Left ventricle myocardium superior (tissue), 1 donor: ENCODE data around the gene SELENOP. TPM values are rescaled to one million over a fixed set of nuclear protein-coding genes. Genes with fewer than 3 reads are reported as not detected.
"Not testable (repeated sequence)": the region's sequence is repeated elsewhere in the genome, so short reads cannot be mapped to it uniquely, and the experiment has no call there.

Experiments used
- ATAC-seq: fragments of 200-7000 bp; cut with Tn5 transposase; one replicate; pipeline ENCODE4 v1.9.1; 2020; ENCODE audit warnings: mild to moderate bottlenecking, moderate library complexity
- DNase-seq: peaks from one replicate; pipeline ENCODE4 v3.0.0-alpha.2; 2020
- intact Hi-C: fragments of 100-400 bp; cut with micrococcal nuclease; formaldehyde crosslinking; loops from one replicate; pipeline ENCODE4 v1.11.0; 2022
- long read RNA-seq: library from polyadenylated mRNA; unstranded; transcript quantifications from one replicate; pipeline ENCODE4 v2.0.0, GENCODE V29; 2021
- total RNA-seq: library from RNA; stranded (reverse); fragmentation: NEBNext Ultra II Directional; extraction: Animal tissue kit (Norgen Biotek cat#: 25700); gene quantifications from one replicate; pipeline ENCODE4 v1.2.1, GENCODE V29; 2021
- donor health status: DM: no; HTN: yes; CAD: no; lungs with severe emphysema.

Gene SELENOP, protein sequence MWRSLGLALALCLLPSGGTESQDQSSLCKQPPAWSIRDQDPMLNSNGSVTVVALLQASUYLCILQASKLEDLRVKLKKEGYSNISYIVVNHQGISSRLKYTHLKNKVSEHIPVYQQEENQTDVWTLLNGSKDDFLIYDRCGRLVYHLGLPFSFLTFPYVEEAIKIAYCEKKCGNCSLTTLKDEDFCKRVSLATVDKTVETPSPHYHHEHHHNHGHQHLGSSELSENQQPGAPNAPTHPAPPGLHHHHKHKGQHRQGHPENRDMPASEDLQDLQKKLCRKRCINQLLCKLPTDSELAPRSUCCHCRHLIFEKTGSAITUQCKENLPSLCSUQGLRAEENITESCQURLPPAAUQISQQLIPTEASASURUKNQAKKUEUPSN
- 297 TPM for total RNA-seq
- long read RNA-seq, transcript SELENOP-208 (6 exons, 787 nt): minor isoform, 6 of 462 reads
- long read RNA-seq, transcript SELENOP-202 (3 exons, 799 nt): minor isoform, 22 of 462 reads
- long read RNA-seq, transcript SELENOP-214 (5 exons, 2,243 nt): major isoform, 405 of 462 reads
- long read RNA-seq, partial matches to known transcripts: 5 of 462 reads
- long read RNA-seq, other reads (novel, unspliced or antisense): 22 of 462 reads

DNA sequence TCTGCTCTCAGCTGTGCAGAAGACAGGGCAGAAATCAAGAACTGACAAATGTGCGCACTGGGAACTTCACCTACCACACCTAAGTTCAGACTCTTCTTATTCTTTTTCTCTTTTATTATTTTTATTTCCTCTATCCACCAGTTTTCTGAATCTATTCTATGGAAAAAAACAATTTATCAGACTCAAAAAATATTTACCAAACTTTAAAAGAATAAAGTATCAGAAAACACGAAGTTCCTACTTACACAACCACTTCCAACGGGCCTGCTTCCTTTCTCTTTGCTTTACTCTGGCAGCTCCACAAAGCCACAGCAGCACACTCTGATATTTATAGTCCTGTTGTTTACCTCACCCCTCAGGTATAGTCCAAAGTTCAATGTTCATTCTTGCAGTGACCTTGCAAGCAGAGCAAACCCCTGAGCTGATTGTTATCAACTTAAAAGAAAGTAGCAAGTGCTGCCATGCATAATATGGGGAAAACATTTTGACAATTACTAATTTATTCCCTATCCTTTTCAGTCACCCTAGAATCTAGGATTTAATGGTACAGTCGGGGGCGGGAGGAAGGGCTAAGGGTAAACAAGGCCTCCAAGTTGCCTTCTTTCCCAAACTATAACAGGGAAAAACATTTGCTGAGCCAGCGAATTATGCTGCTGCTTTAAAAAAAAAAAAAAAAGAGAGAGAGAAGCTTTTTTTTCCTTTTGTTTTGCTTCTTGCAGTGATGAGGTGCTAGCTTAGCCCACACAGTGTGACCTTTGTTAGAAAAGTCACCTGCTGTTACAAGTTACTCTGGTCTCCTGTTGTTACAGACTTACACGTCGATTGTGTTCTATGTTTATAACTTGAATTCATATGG lies at the start of gene SELENOP:
SELENOP (minus strand) TSS at position 302 of the 856 bp plus-strand sequence. CDS start 3,539 bp downstream, outside the sequence.
- DNase-seq: peak; percentile 57
- intact Hi-C loops: no loop called here

DNA sequence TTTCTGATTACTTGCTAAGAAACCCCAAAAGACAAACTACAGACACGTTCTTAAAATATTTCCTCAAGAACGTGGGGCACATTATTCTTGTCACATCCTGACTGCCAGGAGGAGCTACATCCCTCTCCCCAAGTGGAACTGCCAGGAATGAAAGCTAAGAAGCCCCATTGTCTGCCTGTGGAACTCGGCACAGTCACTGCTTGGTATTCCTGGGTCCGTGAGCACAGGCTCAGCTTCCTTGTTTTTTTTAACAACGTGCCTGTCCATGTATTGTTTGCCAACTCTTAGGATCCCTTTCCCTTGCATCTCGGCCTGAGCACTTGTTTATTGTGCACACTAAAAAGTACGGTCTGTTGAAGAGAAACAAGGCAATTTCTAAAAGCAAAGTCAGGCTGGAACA lies 47.0 kb upstream of the SELENOP start:
- intact Hi-C loops: no loop called here
- no peak for DNase-seq
- peak; percentile 63 for ATAC-seq

More for the DNA sequence above, at the start of gene SELENOP:
- peak; percentile 97 for ATAC-seq

DNA sequence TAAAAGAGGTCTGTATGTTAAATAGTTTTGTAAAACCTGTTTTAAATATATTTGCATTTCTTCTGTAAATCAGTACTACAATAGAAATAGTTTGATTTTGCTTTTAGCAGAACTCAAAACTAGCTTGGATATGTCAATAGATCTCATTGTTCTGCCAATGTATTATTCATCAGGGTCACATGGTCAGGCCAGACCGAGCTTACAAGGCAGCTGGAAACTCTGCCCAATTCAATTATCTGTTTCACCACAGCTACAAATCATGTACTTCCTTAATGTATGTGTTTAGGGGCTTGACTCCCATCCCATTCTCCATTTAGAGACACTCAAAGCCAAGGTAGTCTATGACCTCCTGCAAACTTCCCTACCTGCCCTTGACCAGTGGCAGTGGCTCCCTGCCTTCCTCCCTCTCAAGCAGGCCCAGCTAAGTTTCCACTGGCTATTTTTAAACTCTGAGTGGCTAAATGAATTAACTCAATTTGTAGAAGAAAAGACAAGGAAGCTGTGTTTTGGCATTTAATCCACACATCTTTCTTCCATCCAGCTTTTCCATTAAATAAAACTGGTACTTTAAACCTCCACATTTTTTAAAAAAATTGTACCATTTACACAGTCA lies 46.4 kb upstream of the SELENOP start:
- peak; percentile 35 for DNase-seq
- intact Hi-C loops: no loop called here
- ATAC-seq: peak; percentile 90

DNA sequence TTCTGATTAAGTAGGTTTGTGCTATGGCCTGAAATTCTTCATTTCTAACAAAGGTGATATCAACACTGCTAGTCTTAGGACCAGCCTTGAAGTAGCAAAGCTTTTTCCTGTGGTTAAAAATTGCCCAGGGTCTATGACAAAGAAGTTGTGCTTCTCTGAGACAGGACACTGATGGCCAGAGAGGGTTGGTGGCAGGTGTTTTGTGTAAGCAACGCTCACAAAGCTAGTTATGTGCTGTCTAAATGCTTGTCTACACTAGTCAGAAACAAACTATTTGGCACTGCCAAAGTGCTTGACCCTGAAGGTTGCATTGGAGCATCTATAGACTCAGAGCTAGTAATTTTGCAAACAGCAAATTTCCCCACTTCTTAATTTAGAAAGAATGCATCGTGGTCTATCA lies 44.1 kb upstream of the SELENOP start:
- DNase-seq: no peak

DNA sequence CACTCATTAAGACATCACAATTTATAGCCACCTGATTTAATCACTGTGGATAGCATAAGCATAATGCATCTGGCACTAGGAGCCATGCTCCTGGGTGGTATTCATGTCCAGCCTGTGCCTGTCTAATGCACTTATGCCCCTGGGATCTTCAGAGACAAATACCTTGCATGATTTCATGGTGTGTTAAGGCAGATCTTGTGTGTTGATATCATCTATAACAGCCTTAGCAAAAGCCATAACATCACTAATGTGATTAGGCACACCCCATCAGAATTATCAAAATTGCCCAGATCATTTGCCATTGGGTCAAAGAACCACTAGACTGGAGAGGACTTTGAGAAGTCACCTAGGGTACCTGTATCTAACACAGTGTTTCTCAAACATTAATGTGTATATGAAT lies 43.7 kb upstream of the SELENOP start:
- intact Hi-C loops: no loop called here
- DNase-seq: no peak
- no peak for ATAC-seq

More for the DNA sequence above, 44.1 kb upstream of the SELENOP start:
- intact Hi-C loops: no loop called here
- peak; percentile 36 for ATAC-seq

DNA sequence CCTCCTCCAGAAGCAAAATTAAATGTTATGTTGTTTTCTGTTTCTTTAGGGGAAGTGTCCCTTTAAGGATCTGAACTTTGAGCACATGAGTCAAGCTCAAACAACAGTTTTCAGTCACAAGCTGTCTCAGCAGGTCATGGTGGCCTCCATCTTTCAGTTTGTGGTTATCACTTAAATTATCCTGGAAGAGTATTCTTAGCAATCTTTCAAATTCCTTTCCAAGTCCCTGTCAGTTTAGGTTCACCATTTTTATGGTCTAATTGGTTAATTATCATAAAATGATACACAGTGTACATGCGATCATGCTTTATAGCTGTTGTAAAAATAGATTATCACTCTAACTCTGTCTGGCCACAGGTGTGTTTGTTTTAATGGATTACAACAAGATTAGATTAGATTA lies 43.1 kb upstream of the SELENOP start:
- ATAC-seq (no peak), DNase-seq (no peak)
- intact Hi-C loops: no loop called here

DNA sequence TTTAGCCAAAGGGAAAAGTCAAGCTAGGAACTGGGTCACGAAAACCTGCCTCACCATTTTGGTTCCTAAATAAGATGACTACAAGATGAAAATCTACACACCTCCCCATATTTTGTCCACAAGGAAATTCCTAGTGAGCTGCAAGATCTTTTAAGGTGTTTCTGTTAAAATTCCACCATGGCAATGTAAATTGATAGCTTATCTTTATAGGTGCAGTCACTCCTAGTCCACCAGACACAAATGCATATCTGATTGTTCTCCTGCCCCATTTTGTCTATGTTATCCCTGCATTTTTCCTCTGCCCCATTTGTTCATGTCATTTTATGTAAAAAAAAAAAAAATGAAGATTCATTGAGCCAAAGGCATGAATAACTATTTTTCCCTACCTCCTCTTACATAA lies 41.1 kb upstream of the SELENOP start:
- no peak for ATAC-seq
- intact Hi-C loops: no loop called here

DNA sequence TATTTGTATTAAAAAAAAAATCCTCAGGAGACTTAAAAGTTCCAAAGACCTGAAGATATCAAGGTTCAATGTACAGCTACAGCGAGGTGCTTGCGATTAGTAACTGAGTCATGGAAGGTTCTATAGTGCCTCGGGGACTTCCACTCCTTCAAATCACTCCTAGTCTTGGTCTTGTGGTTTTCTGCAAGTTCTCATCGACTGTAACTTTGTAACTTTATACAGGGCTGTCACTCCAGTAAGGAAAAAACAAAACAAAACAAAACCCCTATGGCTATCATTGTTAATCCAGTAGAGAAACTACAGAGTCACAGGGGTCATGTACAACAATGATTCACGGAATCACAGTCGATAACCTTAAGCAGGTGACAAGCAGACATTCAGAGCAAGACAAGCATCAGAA lies 39.8 kb upstream of the SELENOP start:
- intact Hi-C loops: no loop called here
- ATAC-seq: no peak
- no peak for DNase-seq

More for the DNA sequence above, 41.1 kb upstream of the SELENOP start:
- no peak for DNase-seq

DNA sequence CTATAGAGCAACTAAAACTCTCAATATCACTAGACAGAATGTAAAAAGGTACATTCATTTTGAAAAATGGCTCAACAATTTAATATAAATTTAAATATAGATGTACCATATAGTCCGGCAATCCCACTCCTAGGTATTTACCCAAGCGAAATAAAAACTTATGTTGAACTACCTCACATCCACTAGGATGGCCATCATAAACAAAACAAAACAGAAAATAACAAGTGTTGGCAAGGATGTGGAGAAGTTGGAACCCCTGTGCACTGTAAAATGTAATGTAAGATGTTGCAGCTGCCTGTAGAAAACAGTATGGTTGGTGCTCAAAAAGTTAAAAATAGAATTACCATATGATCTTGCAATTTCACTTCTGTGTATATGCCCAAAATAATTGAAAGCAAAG lies 36.9 kb upstream of the SELENOP start:
- ATAC-seq: no peak
- no peak for DNase-seq
- intact Hi-C loops: no loop called here

DNA sequence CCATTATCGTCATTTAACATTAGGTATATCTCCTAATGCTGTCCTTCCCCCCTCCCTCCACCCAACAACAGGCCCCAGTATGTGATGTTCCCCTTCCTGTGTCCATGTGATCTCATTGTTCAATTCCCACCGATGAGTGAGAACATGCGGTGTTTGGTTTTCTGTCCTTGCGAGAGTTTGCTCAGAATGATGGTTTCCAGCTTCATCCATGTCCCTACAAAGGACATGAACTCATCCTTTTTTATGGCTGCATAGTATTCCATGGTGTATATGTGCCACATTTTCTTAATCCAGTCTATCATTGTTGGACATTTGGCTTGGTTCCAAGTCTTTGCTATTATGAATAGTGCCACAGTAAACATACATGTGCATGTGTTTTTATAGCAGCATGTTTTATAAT lies 32.7 kb upstream of the SELENOP start:
- intact Hi-C loops, ATAC-seq, DNase-seq: not testable (repeated sequence)

DNA sequence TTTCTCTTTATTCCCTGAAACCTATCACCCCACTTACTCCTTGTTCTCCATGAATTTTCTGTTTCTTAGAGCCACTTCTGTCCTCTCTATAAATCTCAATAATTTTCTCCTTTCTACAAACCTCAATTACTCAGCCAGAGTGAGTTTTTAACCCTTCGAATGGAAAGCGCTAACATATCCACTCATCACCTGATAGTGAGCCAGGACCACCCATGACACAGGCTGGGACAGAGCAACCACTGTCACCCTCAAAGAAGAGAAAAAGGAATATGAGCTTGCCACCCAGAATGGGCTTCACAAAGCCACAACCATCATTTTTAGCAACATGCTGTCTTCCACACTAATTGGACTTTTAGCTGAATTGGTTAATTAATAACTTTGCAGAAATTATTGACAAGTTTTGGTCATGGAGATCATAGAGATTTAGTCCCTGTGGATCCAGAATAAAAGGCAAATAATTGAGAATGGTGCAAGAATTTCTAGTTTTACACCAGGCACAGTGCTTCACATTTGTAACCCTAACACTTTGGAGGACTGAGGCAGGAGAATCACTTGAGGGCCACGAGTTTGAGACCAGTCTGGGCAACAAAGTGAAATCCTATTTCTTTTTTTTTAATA lies 32.1 kb upstream of the SELENOP start:
- intact Hi-C loops: no loop called here
- ATAC-seq (no peak), DNase-seq (no peak)

DNA sequence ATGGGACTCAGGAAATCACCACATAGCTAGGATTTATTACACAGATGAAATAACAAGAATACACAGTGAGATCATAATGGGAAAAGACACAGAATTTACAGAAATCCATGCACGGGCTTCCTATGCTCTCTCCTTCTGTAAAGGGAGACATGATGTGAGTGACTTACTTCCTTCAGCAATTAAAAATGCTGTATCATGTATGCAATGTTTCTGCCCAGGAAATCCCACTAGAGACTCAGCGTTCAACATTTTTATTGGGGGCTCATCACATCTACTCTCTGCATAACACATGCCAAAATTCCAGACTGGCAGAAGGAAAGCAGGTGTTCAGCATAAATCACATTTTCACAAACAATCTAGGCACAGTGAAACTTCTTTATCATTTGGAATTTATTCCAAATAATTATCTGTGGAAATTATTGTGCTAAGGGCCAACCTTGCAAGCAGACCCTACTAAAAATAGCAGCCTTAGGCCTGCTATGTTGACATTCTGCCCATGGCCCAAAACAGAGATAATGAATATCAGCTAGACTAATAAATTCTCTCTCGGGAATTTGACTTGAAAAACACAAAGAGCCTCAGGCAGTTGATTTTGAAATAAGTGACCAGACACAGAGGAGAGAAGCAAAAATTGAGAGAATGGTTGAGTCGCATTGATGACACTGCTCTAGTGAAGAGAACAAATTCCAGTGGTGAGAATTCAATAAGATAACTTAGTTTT lies 31.4 kb upstream of the SELENOP start:
- intact Hi-C loops: no loop called here
- no peak for DNase-seq
- ATAC-seq: peak; percentile 78

DNA sequence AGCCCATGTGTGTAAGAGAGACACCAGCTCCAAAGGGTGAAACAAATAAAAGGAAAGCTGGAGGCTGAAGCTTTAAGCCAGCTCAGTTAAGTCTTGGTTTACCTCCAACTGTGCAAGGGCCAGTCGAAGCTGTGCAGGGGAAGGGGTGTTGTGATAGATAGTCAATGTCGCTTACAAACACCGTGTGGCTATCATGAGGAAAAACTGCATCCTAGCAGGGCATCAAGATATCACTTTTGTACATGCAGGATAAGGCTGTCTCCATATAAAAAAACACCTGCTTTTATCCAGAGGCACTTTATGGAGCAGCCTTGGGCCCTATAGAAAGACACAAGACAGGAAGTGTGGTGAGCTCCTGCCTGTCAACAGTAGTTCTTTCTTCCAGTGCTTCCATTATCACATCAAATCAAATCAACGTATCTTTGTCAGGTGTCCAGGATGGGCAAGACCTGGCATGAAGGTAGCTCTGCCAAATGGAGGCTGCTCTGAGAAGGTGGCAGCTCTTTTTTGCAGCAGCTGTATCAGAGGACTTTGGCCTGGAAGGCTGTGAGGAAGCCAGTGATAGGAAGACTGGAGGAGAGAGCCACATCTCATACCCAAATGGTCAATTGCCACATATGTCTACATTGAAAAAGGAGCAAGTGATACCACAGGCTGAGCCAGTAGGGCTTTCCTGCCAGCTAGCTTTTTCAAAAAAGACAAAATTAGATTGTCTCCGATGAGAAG lies 29.3 kb upstream of the SELENOP start:
- intact Hi-C loops: no loop called here
- ATAC-seq: peak; percentile 6
- no peak for DNase-seq

DNA sequence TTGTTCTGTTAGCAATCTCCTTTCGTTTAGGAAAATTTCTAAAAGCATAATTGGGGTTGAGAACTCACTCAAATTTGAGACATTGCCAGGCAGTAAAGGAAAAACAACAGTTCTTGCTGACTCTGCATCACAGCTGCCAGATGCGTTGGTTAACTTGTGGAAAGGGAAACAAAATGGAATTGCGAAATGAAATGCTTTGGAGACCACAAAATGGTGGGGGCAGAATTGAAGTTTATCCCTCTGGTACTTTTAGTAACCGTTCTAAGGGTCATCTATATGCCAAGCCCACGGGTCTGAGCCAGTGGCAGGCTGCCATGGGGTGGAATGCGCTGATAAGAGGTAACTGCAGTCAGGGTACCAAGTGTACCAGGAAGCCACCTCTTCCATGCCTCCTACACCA lies 28.6 kb upstream of the SELENOP start:
- peak; percentile 86 for ATAC-seq
- peak; percentile 81 for DNase-seq
- intact Hi-C loops: no loop called here

DNA sequence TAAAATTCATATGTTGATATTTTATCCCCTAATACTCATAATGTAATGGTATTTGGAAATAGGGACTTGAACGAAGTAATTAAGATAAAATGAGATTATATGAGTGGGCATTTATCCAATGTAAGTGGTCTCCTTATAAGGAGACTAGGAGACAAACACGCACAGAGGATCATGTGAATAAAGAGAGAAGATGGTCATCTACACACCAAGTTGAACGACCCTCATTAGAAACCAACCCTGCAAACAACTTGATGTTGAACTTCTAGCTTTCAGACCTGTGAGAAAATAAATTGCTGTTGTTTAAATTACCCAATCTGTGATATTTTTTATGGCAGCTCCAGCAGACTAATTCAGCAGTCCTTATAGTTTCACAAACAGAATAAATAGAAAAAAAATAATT lies 27.5 kb upstream of the SELENOP start:
- intact Hi-C loops: no loop called here
- DNase-seq (no peak), ATAC-seq (no peak)

DNA sequence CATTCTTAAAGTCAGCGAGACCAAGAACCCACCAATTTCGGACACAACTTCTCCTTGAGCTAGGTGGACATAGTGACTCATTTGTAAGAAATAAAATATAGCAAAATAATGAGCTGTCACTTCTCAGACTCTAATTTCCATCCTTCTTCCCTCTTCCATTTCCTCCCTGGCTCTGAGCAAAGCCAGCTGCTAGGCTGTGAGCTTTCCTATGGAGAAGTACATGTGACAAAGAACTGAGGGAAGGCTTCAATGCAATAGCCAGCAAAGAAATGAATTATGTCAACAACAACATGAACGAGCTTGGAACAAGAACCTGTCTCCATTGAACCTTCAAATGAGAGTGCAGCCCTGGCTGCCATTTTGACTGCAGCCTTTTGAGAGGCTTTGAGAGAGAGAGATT lies 25.9 kb upstream of the SELENOP start:
- ATAC-seq: peak; percentile 40
- intact Hi-C loops: no loop called here
- no peak for DNase-seq

DNA sequence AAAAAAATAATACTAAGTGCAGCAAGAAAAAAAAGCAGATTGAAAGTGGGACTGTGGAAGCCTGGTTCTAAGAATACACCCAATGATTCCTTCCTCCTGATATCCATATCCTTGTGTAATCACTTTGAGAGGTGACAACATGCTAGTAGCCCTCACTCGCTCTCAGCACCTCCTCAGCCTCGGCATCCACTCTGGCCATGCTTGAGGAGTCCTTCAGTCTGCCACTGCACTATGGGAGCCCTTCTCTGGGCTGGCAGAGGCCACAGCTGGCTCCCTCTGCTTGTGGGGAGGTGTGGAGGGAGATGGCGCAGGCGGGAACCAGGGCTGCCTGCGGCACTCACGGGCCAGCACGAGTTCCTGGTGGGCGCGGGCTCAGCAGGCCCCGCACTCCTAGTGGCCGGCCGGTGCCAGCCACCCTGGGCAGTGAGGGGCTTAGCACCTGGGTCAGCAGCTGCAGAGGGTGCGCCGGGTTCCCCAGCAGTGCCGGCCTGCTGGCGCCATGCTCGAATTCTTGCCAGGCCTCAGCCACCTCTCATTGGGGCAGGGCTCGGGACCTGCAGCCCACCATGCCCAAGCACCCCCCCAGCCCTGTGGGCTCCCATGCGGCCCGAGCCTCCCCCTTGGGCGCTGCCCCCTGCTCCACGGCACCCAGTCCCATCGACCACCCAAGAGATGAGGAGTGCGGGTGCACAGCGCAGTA lies 24.5 kb upstream of the SELENOP start:
- DNase-seq: no peak
- ATAC-seq: no peak
- intact Hi-C loops: no loop called here
